ENCODE data around the gene CKMT2. TPM values are rescaled to one million over a fixed set of nuclear protein-coding genes. Genes with fewer than 3 reads are reported as not detected.

The CKMT2 gene
- total and polyA plus RNA-seq, 2 donors, result 0.33 to 1.7 TPM

DNA sequence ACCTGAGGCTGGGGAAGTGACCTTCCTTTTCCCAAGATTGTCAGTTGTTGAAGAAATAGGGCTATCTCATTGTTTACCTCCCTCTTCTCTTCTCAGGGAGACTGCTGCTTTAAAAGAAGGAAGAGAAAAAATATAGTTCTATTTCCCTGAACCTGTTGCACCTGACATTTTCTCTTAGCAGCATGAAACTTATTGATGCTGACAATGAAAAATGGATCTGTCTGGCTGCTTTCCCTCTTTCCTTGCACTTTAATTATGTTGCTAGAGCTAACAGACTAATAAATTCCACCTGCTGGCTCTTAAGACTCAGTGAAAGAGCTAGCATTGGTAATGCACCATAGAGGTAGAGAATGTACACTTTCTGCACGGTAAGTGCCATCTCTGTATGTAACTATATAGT, 6.2 kb upstream of the CKMT2 start:
- no peak for DNase-seq (ENCODE audit: low read depth in 6 of 9, low spot score in 9 of 9)
- Histone ChIP-seq H3K27ac (ENCODE audit: low read depth in 1 of 2, low read length in 1 of 2) (no peak overlapping the region), H3K4me3 (ENCODE audit: low read length in 2 of 2) (no peak overlapping the region), H3K9me3 (ENCODE audit: control insufficient read depth in 2 of 2, insufficient read depth in 1 of 2, low read length in 1 of 2) (no peaks in the 10 kb centered on the region), H3K27me3 (ENCODE audit: control insufficient read depth in 2 of 2, insufficient read depth in 1 of 2, low read length in 1 of 2) (no peaks in the 10 kb centered on the region), H3K4me1 (ENCODE audit: control insufficient read depth in 2 of 2, insufficient read depth in 2 of 2, low read length in 2 of 2) (no peaks in the 10 kb centered on the region), H3K36me3 (ENCODE audit: control insufficient read depth in 2 of 2, insufficient read depth in 2 of 2, low read length in 1 of 2) (no peaks in the 10 kb centered on the region)
- WGBS, result 93% methylated on average over 1 of the region's 1 CpG

DNA sequence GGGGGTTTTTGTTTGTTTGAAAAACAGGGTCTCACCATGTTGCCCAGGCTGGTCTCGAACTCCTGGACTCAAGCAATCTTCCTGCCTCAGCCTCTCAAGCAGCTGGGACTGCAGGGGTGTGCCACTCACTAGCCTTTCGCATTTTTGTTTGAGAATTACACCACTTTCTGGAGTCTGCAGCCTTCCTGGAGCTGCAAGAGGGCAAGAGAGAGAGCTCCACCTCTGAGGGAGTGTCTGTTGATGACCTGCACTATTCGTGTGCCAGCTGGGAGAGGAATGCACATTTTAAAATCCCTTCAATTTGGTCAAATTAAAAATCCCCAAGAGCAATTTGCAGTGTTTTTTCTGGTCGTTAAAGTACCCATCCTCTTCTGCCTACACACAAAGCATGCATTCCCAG, 5.0 kb upstream of the CKMT2 start:
- no peaks in the 10 kb centered on the region for H3K9me3 ChIP-seq (ENCODE audit: control insufficient read depth in 2 of 2, insufficient read depth in 1 of 2, low read length in 1 of 2)
- no peak for DNase-seq (ENCODE audit: low read depth in 6 of 9, low spot score in 9 of 9)
- 89% methylated on average over 4 of the region's 4 CpGs for WGBS

DNA sequence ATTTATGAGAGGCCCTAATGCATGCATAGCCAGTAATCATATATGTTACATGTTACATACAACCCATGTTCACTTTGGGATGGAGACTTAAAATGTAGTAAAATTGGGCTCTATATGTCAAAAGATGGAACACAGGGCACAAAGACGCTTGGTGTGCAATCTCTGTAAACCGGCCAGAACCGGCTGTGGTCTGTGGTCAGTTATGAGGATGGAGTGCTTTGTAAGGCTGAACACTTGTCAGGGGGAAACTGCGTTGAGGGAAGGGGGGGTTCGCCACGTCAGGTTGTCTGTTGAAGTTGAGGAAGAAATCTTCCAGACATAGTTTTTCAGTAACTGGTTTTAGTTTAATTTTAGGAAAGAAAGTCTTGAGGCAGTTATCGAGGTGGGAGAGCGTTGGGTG, 2.7 kb upstream of the CKMT2 start:
- Histone ChIP-seq H3K4me1 (ENCODE audit: control insufficient read depth in 2 of 2, insufficient read depth in 2 of 2, low read length in 2 of 2) (peaks cover 7 to 25% of the 10 kb centered on the region in 2 donors), H3K9me3 (ENCODE audit: control insufficient read depth in 2 of 2, insufficient read depth in 1 of 2, low read length in 1 of 2) (no peaks in the 10 kb centered on the region), H3K4me3 (ENCODE audit: low read length in 2 of 2) (no peak overlapping the region), H3K36me3 (ENCODE audit: control insufficient read depth in 2 of 2, insufficient read depth in 2 of 2, low read length in 1 of 2) (no peaks in the 10 kb centered on the region), H3K27ac (ENCODE audit: low read depth in 1 of 2, low read length in 1 of 2) (no peak overlapping the region), H3K27me3 (ENCODE audit: control insufficient read depth in 2 of 2, insufficient read depth in 1 of 2, low read length in 1 of 2) (peaks cover 0 to 4% of the 10 kb centered on the region in 2 donors)
- 52% methylated on average over 8 of the region's 8 CpGs for WGBS
- no peak for DNase-seq (ENCODE audit: low read depth in 6 of 9, low spot score in 9 of 9)

More for the DNA sequence above, 5.0 kb upstream of the CKMT2 start:
- peaks cover 0 to 4% of the 10 kb centered on the region in 2 donors for H3K4me1 ChIP-seq (ENCODE audit: control insufficient read depth in 2 of 2, insufficient read depth in 2 of 2, low read length in 2 of 2)
- peaks cover 0 to 3% of the 10 kb centered on the region in 2 donors for H3K27me3 ChIP-seq (ENCODE audit: control insufficient read depth in 2 of 2, insufficient read depth in 1 of 2, low read length in 1 of 2)
- H3K36me3 ChIP-seq (ENCODE audit: control insufficient read depth in 2 of 2, insufficient read depth in 2 of 2, low read length in 1 of 2), result no peaks in the 10 kb centered on the region
- H3K4me3 ChIP-seq (ENCODE audit: low read length in 2 of 2), result no peak overlapping the region
- no peak overlapping the region for H3K27ac ChIP-seq (ENCODE audit: low read depth in 1 of 2, low read length in 1 of 2)

DNA sequence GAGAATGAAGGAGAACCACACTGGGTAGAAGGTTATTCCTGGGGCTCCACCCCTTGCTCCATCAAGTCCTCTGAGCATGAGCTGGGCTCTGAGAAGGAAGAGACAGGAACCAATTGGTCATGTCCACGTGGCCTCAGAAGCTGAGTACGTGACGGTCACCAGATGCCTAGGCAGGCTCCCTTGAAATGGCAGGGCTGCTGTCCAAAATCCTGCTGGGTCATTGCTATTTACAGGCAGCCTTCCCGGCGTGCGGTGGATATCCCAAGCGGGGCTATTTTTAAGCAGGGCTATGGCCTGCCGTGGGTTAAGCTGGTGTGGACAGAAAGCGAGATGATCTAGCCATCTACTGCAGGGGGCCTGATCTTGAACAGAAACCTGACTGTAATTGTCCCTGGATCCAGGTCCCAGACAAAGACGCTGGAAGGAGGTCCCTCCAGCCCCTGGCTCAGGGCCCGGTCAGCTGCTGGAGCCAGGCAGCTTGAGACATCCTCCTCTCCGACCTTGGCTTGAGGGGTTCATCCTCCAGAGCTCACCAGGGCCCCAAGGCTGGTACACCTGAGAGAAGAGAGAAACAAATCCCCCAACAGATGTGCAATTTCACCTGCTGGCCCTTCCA, 550 bp upstream of the CKMT2 start:
- no peak overlapping the region for H3K27ac ChIP-seq (ENCODE audit: low read depth in 1 of 2, low read length in 1 of 2)
- no peaks in the 10 kb centered on the region for H3K36me3 ChIP-seq (ENCODE audit: control insufficient read depth in 2 of 2, insufficient read depth in 2 of 2, low read length in 1 of 2)
- H3K27me3 ChIP-seq (ENCODE audit: control insufficient read depth in 2 of 2, insufficient read depth in 1 of 2, low read length in 1 of 2), result peaks cover 0 to 4% of the 10 kb centered on the region in 2 donors
- peaks cover 7 to 25% of the 10 kb centered on the region in 2 donors for H3K4me1 ChIP-seq (ENCODE audit: control insufficient read depth in 2 of 2, insufficient read depth in 2 of 2, low read length in 2 of 2)
- WGBS, result 94% methylated on average over 12 of the region's 12 CpGs
- no peaks in the 10 kb centered on the region for H3K9me3 ChIP-seq (ENCODE audit: control insufficient read depth in 2 of 2, insufficient read depth in 1 of 2, low read length in 1 of 2)
- H3K4me3 ChIP-seq (ENCODE audit: low read length in 2 of 2), result no peak overlapping the region
- no peak for DNase-seq (ENCODE audit: low read depth in 6 of 9, low spot score in 9 of 9)

DNA sequence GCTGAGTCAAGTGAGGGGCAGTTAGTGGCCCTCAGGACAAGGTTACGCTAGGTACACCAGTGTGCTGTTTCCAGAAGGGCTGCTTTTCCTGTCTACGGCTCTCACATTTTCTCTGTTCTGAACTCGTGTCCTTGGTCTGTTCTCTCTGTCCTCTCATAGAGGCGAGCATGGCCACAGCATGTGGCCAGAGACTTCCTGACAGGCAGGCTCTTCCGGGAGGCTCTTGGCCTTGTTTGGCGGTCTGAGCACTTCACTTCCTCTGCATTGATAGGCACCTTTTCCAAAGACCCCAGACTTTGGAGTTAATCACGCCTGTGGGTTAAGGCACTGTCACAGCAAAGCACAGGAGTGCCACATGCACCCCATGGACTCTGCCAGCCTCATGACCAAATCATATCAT, 1.2 kb downstream of the CKMT2 start:
- no peak overlapping the region for H3K27ac ChIP-seq (ENCODE audit: low read depth in 1 of 2, low read length in 1 of 2)
- peaks cover 7 to 25% of the 10 kb centered on the region in 2 donors for H3K4me1 ChIP-seq (ENCODE audit: control insufficient read depth in 2 of 2, insufficient read depth in 2 of 2, low read length in 2 of 2)
- DNase-seq (ENCODE audit: low read depth in 6 of 9, low spot score in 9 of 9), result no peak
- H3K4me3 ChIP-seq (ENCODE audit: low read length in 2 of 2), result no peak overlapping the region
- no peaks in the 10 kb centered on the region for H3K9me3 ChIP-seq (ENCODE audit: control insufficient read depth in 2 of 2, insufficient read depth in 1 of 2, low read length in 1 of 2)
- WGBS, result 96% methylated on average over 7 of the region's 7 CpGs
- H3K36me3 ChIP-seq (ENCODE audit: control insufficient read depth in 2 of 2, insufficient read depth in 2 of 2, low read length in 1 of 2), result no peaks in the 10 kb centered on the region
- H3K27me3 ChIP-seq (ENCODE audit: control insufficient read depth in 2 of 2, insufficient read depth in 1 of 2, low read length in 1 of 2), result peaks cover 0 to 4% of the 10 kb centered on the region in 2 donors

DNA sequence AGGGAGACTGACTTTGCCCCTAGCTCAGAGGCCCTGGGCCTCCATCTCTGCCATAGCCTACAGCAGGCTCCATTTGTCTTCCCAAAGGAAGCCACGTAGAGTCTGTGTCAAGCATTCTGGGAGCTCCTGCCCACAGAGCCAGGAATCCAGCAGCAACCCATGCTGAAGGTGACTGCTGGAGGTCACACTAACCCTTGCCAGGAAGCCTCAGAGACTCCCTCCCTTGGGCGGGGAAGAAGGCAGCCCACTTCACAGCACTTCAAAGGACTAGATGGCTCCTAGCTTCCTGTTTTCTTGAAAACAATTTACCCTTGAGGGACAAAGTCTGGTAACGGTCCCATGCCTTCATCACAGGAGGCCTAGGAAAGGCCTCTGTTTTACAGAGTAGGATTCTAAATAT, 1.7 kb downstream of the CKMT2 start:
- H3K9me3 ChIP-seq (ENCODE audit: control insufficient read depth in 2 of 2, insufficient read depth in 1 of 2, low read length in 1 of 2), result no peaks in the 10 kb centered on the region
- H3K4me3 ChIP-seq (ENCODE audit: low read length in 2 of 2), result no peak overlapping the region
- peaks cover 7 to 25% of the 10 kb centered on the region in 2 donors for H3K4me1 ChIP-seq (ENCODE audit: control insufficient read depth in 2 of 2, insufficient read depth in 2 of 2, low read length in 2 of 2)
- H3K36me3 ChIP-seq (ENCODE audit: control insufficient read depth in 2 of 2, insufficient read depth in 2 of 2, low read length in 1 of 2), result no peaks in the 10 kb centered on the region
- peak in 5 of 9 donors; percentile 8 to 49 (median 9) for DNase-seq (ENCODE audit: low read depth in 6 of 9, low spot score in 9 of 9)
- H3K27ac ChIP-seq (ENCODE audit: low read depth in 1 of 2, low read length in 1 of 2), result no peak overlapping the region
- peaks cover 0 to 4% of the 10 kb centered on the region in 2 donors for H3K27me3 ChIP-seq (ENCODE audit: control insufficient read depth in 2 of 2, insufficient read depth in 1 of 2, low read length in 1 of 2)
- WGBS, result 56% methylated on average over 3 of the region's 3 CpGs

DNA sequence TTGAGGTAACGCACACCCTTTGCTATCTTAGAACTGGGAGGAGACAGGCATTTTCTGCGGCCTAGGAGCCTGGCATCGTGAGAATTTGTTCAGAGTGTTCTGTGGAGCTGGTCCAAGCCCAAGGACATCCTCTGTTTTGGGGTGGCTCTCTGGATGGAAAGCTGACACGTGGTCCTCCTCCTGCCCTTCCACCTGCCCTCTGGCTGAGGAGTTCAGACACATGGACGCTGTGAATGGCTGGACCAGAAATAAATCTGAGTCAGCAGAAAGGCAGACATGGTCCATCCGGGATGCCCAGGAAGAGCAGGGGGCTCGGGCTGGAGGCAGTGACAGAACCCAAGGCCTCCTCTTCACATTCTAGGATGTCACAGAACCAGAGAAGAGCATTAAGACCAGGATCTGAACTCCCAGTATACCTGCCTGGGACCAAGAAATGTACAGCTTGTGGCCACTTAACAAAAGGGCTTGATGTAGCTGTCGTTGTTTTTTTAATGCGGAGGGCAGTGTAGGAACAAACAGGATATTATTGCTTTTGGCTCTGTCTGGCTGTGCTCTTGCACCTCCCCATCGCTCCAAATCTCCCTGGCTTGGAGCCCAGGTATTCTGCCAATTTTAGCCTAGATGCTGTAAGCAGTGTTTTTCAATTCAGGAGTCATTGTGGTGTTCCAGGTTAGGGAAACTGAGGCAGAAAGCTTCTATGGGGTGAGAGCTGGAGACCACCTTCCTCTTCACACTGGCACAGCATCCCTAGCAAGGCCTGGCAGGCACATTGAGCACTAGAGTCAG, 2.4 kb downstream of the CKMT2 start:
- 92% methylated on average over 10 of the region's 10 CpGs for WGBS
- Histone ChIP-seq H3K27ac (ENCODE audit: low read depth in 1 of 2, low read length in 1 of 2) (no peak overlapping the region), H3K4me3 (ENCODE audit: low read length in 2 of 2) (no peak overlapping the region), H3K27me3 (ENCODE audit: control insufficient read depth in 2 of 2, insufficient read depth in 1 of 2, low read length in 1 of 2) (peaks cover 0 to 4% of the 10 kb centered on the region in 2 donors), H3K9me3 (ENCODE audit: control insufficient read depth in 2 of 2, insufficient read depth in 1 of 2, low read length in 1 of 2) (no peaks in the 10 kb centered on the region), H3K36me3 (ENCODE audit: control insufficient read depth in 2 of 2, insufficient read depth in 2 of 2, low read length in 1 of 2) (no peaks in the 10 kb centered on the region), H3K4me1 (ENCODE audit: control insufficient read depth in 2 of 2, insufficient read depth in 2 of 2, low read length in 2 of 2) (peaks cover 7 to 25% of the 10 kb centered on the region in 2 donors)
- no peak for DNase-seq (ENCODE audit: low read depth in 6 of 9, low spot score in 9 of 9)

DNA sequence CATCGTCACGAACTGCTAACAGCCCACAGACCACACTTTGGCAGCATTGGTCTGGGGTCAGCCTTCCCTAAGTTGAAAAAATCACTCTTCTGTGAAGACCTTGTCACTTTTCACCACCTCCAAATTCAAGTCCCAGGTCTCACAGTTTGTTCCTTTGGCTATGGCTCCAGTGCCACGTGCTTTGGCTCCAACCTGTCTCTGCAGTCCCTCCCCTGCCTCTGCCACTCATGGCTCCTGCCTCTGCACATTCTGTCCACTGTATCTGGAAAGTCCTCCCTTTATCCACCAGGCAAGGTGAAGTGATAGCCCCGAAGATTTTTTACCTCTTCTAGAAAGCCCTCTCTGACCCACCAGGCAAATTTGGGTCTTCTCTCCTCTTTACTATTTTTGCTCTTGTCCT, 5.3 kb downstream of the CKMT2 start:
- Histone ChIP-seq H3K4me1 (ENCODE audit: control insufficient read depth in 2 of 2, insufficient read depth in 2 of 2, low read length in 2 of 2) (peaks cover 7 to 18% of the 10 kb centered on the region in 2 donors), H3K36me3 (ENCODE audit: control insufficient read depth in 2 of 2, insufficient read depth in 2 of 2, low read length in 1 of 2) (no peaks in the 10 kb centered on the region), H3K9me3 (ENCODE audit: control insufficient read depth in 2 of 2, insufficient read depth in 1 of 2, low read length in 1 of 2) (no peaks in the 10 kb centered on the region), H3K4me3 (ENCODE audit: low read length in 2 of 2) (no peak overlapping the region), H3K27ac (ENCODE audit: low read depth in 1 of 2, low read length in 1 of 2) (no peak overlapping the region), H3K27me3 (ENCODE audit: control insufficient read depth in 2 of 2, insufficient read depth in 1 of 2, low read length in 1 of 2) (no peaks in the 10 kb centered on the region)
- DNase-seq (ENCODE audit: low read depth in 6 of 9, low spot score in 9 of 9), result no peak
- 98% methylated on average over 4 of the region's 4 CpGs for WGBS

DNA sequence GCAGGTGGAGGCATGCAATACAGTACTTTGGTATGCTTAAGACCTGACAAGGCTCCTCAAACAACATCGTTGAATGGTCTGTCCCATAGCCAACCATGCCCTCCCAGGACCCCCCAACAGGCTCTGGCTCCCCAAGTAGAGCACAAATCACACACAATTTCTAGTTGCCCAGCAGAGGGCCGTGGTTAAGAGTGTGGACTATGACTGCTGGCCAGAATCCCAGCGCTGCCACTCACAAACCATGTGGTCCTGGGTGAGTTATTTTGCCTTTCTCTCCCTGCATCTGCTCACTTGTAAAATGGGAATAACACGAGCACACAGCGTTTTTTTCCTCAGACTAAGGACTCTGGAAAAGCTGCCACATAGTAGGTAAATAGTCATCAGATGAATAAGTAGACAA, 6.5 kb downstream of the CKMT2 start:
- Histone ChIP-seq H3K36me3 (ENCODE audit: control insufficient read depth in 2 of 2, insufficient read depth in 2 of 2, low read length in 1 of 2) (no peaks in the 10 kb centered on the region), H3K27ac (ENCODE audit: low read depth in 1 of 2, low read length in 1 of 2) (no peak overlapping the region), H3K4me1 (ENCODE audit: control insufficient read depth in 2 of 2, insufficient read depth in 2 of 2, low read length in 2 of 2) (peaks cover 5 to 9% of the 10 kb centered on the region in 2 donors), H3K4me3 (ENCODE audit: low read length in 2 of 2) (no peak overlapping the region), H3K27me3 (ENCODE audit: control insufficient read depth in 2 of 2, insufficient read depth in 1 of 2, low read length in 1 of 2) (no peaks in the 10 kb centered on the region), H3K9me3 (ENCODE audit: control insufficient read depth in 2 of 2, insufficient read depth in 1 of 2, low read length in 1 of 2) (no peaks in the 10 kb centered on the region)
- DNase-seq (ENCODE audit: low read depth in 6 of 9, low spot score in 9 of 9), result no peak
- WGBS, result 89% methylated on average over 5 of the region's 5 CpGs
